ENCODE data around the gene TTC34. TPM values are rescaled to one million over a fixed set of nuclear protein-coding genes. Genes with fewer than 3 reads are reported as not detected.

The TTC34 gene
- total and polyA plus RNA-seq, 7 donors = under 0.01 to 0.83 (median 0.56) TPM; not detected in 1

GRCh38 chr1:2811533-2811918 lies 10.0 kb upstream of the TTC34 start:
- DNase-seq = no peak
- Histone ChIP-seq H3K9me3 (peaks cover 2 to 5% (median 4%) of the 10 kb centered on the region in 4 donors), H3K4me3 (no peak overlapping the region), H3K27ac (no peak overlapping the region), H3K36me3 (no peaks in the 10 kb centered on the region), H3K4me1 (no peaks in the 10 kb centered on the region), H3K27me3 (peaks cover 0 to 65% (median 26%) of the 10 kb centered on the region in 3 donors)
- intact Hi-C loops (cut with DNase I) = no loop called here
- WGBS, 2 donors = 74 to 77% methylated on average over 8 of the region's 8 CpGs
- TF ChIP-seq POLR2AphosphoS5 (IDR thresholded peaks at IDR 0.05) (no peak), EP300 (IDR thresholded peaks at IDR 0.05) (no peak), CTCF (IDR thresholded peaks at IDR 0.05) (no peak), POLR2A (IDR thresholded peaks at IDR 0.05) (no peak)

GRCh38 chr1:2810899-2811532 lies 9.5 kb upstream of the TTC34 start:
- DNase-seq = no peak
- Histone ChIP-seq H3K4me3 (no peak overlapping the region), H3K9me3 (peaks cover 2 to 5% (median 4%) of the 10 kb centered on the region in 4 donors), H3K4me1 (no peaks in the 10 kb centered on the region), H3K36me3 (no peaks in the 10 kb centered on the region), H3K27ac (no peak overlapping the region), H3K27me3 (peaks cover 0 to 70% (median 30%) of the 10 kb centered on the region in 3 donors)
- WGBS, 2 donors = 72 to 73% methylated on average over 9 of the region's 9 CpGs
- TF ChIP-seq POLR2AphosphoS5 (IDR thresholded peaks at IDR 0.05) = no peak
- TF ChIP-seq EP300 (IDR thresholded peaks at IDR 0.05) = no peak
- no peak for TF ChIP-seq CTCF (IDR thresholded peaks at IDR 0.05)
- no peak for TF ChIP-seq POLR2A (IDR thresholded peaks at IDR 0.05)
- intact Hi-C loops (cut with DNase I) = no loop called here

GRCh38 chr1:2810281-2810680 lies 8.8 kb upstream of the TTC34 start:
- peaks cover 0 to 78% (median 37%) of the 10 kb centered on the region in 3 donors for H3K27me3 ChIP-seq

GRCh38 chr1:2809656-2810055 lies 8.2 kb upstream of the TTC34 start:
- H3K4me1 ChIP-seq = no peaks in the 10 kb centered on the region
- intact Hi-C loops (cut with DNase I) = no loop called here
- WGBS, 2 donors = 83 to 90% methylated on average over 17 of the region's 17 CpGs
- H3K4me3 ChIP-seq = no peak overlapping the region
- TF ChIP-seq POLR2A (IDR thresholded peaks at IDR 0.05) = no peak
- TF ChIP-seq POLR2AphosphoS5 (IDR thresholded peaks at IDR 0.05) = no peak
- TF ChIP-seq EP300 (IDR thresholded peaks at IDR 0.05) = no peak
- TF ChIP-seq CTCF (IDR thresholded peaks at IDR 0.05) = no peak
- no peaks in the 10 kb centered on the region for H3K36me3 ChIP-seq
- H3K9me3 ChIP-seq = peaks cover 2 to 5% (median 4%) of the 10 kb centered on the region in 4 donors
- H3K27me3 ChIP-seq = peaks cover 0 to 84% (median 43%) of the 10 kb centered on the region in 3 donors
- no peak for DNase-seq
- no peak overlapping the region for H3K27ac ChIP-seq

More at GRCh38 chr1:2810281-2810680, 8.8 kb upstream of the TTC34 start:
- Histone ChIP-seq H3K36me3 (no peaks in the 10 kb centered on the region), H3K9me3 (peaks cover 2 to 5% (median 4%) of the 10 kb centered on the region in 4 donors), H3K27ac (no peak overlapping the region), H3K4me1 (no peaks in the 10 kb centered on the region), H3K4me3 (no peak overlapping the region)
- intact Hi-C loops (cut with DNase I) = no loop called here
- TF ChIP-seq POLR2AphosphoS5 (IDR thresholded peaks at IDR 0.05) = no peak
- no peak for TF ChIP-seq POLR2A (IDR thresholded peaks at IDR 0.05)
- TF ChIP-seq CTCF (IDR thresholded peaks at IDR 0.05) = no peak
- no peak for TF ChIP-seq EP300 (IDR thresholded peaks at IDR 0.05)
- WGBS, 2 donors = 80 to 86% methylated on average over 15 of the region's 15 CpGs
- no peak for DNase-seq

Data from sigmoid colon (tissue), 7 donors.